Mesenchymal stem cell (in vitro differentiated cells and primary cell): ENCODE measurements around the gene GBF1.

Experiments
- DNase-seq: peaks from one replicate; pipeline ENCODE4 v3.0.0-alpha.2; 2013
- H2AFZ ChIP-seq: one replicate; pipeline ENCODE4 v1.6.1; 2013; ENCODE audit warnings: low read depth, mild to moderate bottlenecking, control low read depth, inconsistent platforms, low read length, moderate library complexity
- H2AK5ac ChIP-seq: 2 replicates; pipeline ENCODE4 v1.6.1; 2013; ENCODE audit warnings: low read length, moderate library complexity, mild to moderate bottlenecking, inconsistent platforms; ENCODE audit not compliant: severe bottlenecking
- H2BK120ac ChIP-seq: one replicate; pipeline ENCODE4 v1.6.1; 2013; ENCODE audit warnings: low read depth, mild to moderate bottlenecking, inconsistent platforms, low read length, moderate library complexity
- H2BK12ac ChIP-seq, 2 experiments: one replicate each; pipeline ENCODE4 v1.6.1; 2013; ENCODE audit warnings: inconsistent platforms in 2 of 2, low read length in 2 of 2, mild to moderate bottlenecking in 2 of 2, moderate library complexity in 2 of 2, control low read depth in 1 of 2
- H2BK15ac ChIP-seq: one replicate; pipeline ENCODE4 v1.6.1; 2013; ENCODE audit warnings: mild to moderate bottlenecking, low read depth, inconsistent platforms; ENCODE audit not compliant: poor library complexity, severe bottlenecking
- H2BK5ac ChIP-seq: 2 replicates; pipeline ENCODE4 v1.6.1; 2013; ENCODE audit warnings: low read depth, mild to moderate bottlenecking, low read length, control low read depth, inconsistent platforms; ENCODE audit not compliant: poor library complexity, severe bottlenecking
- H3K14ac ChIP-seq, 2 experiments: one replicate each; pipeline ENCODE4 v1.6.1; 2013; ENCODE audit warnings: inconsistent platforms in 2 of 2, low read length in 2 of 2, control low read depth in 1 of 2, mild to moderate bottlenecking in 1 of 2, moderate library complexity in 1 of 2
- H3K18ac ChIP-seq, 2 experiments: one replicate each; pipeline ENCODE4 v1.6.1; 2013; ENCODE audit warnings: inconsistent platforms in 2 of 2, low read length in 2 of 2, control low read depth in 1 of 2, low read depth in 1 of 2, mild to moderate bottlenecking in 1 of 2
- H3K23ac ChIP-seq, 2 experiments: one replicate each; pipeline ENCODE4 v1.6.1; 2013; ENCODE audit warnings: inconsistent platforms in 2 of 2, low read length in 2 of 2, mild to moderate bottlenecking in 2 of 2, moderate library complexity in 2 of 2, control low read depth in 1 of 2
- H3K27ac ChIP-seq: 2 replicates; pipeline ENCODE4 v1.5.1; 2013; ENCODE audit warnings: mild to moderate bottlenecking, moderate library complexity, low read length, control low read depth, inconsistent platforms; ENCODE audit not compliant: poor library complexity, severe bottlenecking
- H3K27me3 ChIP-seq, 2 experiments: 2 replicates each; pipeline versions ENCODE4 v1.6.1 to v1.7.0; 2013; ENCODE audit warnings: low read length in 2 of 2, mild to moderate bottlenecking in 2 of 2, moderate library complexity in 2 of 2, control low read depth in 1 of 2, inconsistent platforms in 1 of 2; ENCODE audit not compliant: control insufficient read depth in 1 of 2, insufficient read depth in 1 of 2
- H3K36me3 ChIP-seq, 2 experiments: 2 replicates each; pipeline versions ENCODE4 v1.6.1 to v1.7.0; 2013; ENCODE audit warnings: low read length in 2 of 2, control low read depth in 1 of 2, inconsistent platforms in 1 of 2, low read depth in 1 of 2, mild to moderate bottlenecking in 1 of 2; ENCODE audit not compliant: insufficient read depth in 2 of 2, control insufficient read depth in 1 of 2
- H3K4ac ChIP-seq, 2 experiments: one replicate each; pipeline ENCODE4 v1.6.1; 2013; ENCODE audit warnings: inconsistent platforms in 2 of 2, low read length in 2 of 2, mild to moderate bottlenecking in 2 of 2, moderate library complexity in 2 of 2, control low read depth in 1 of 2, low read depth in 1 of 2
- H3K4me1 ChIP-seq: 2 replicates; pipeline ENCODE4 v1.6.1; 2013; ENCODE audit warnings: low read depth, low read length, control low read depth; ENCODE audit not compliant: control insufficient read depth, insufficient read depth
- H3K4me2 ChIP-seq: 2 replicates; pipeline ENCODE4 v1.6.1; 2013; ENCODE audit warnings: low read length, mild to moderate bottlenecking, inconsistent platforms; ENCODE audit not compliant: poor library complexity, severe bottlenecking
- H3K4me3 ChIP-seq, 2 experiments: 2 replicates each; pipeline versions ENCODE4 v1.5.1 to v1.7.0; 2013; ENCODE audit warnings: low read length in 2 of 2, mild to moderate bottlenecking in 2 of 2, control low read depth in 1 of 2, low read depth in 1 of 2; ENCODE audit not compliant: insufficient read depth in 1 of 2
- H3K79me1 ChIP-seq: replicated peaks from 2 replicates; pipeline ENCODE4 v1.6.1; 2013; ENCODE audit warnings: mild to moderate bottlenecking, control low read depth, low read length, inconsistent platforms; ENCODE audit not compliant: poor library complexity, severe bottlenecking
- H3K9ac ChIP-seq: 2 replicates; pipeline ENCODE4 v1.7.0; 2013; ENCODE audit warnings: mild to moderate bottlenecking, low read length, moderate library complexity
- H3K9me3 ChIP-seq: 2 replicates; pipeline ENCODE4 v1.7.0; 2013; ENCODE audit warnings: mild to moderate bottlenecking, low read length; ENCODE audit not compliant: control insufficient read depth
- H4K8ac ChIP-seq: one replicate; pipeline ENCODE4 v1.6.1; 2013; ENCODE audit warnings: inconsistent platforms, mild to moderate bottlenecking, low read length, moderate library complexity
- H4K91ac ChIP-seq: one replicate; pipeline ENCODE4 v1.6.1; 2013; ENCODE audit warnings: mild to moderate bottlenecking, low read length, inconsistent platforms
- WGBS: methylation state at CpG from one replicate; pipeline ENCODE4 v1.1.7; 2013; ENCODE audit warnings: mixed read lengths; 5-methylcytosine and 5-hydroxymethylcytosine counted together

Gene GBF1

DNA sequence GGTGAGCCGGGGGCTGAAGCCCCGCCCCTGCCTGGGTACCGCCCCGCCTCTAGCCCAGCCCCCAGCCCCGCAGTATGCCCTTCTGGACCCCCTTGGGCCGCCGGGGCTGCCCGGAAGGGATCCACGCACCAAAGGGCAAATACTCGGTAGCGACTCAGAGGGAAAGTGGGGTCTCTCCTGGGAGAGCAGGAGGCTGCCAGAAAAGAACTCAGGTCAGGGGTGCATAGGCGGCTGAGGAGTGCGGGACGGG, 176.1 kb downstream of the GBF1 start:
- Histone ChIP-seq H2BK5ac (no peak overlapping the region), H2BK12ac (peak overlapping the region in 1 of 2 experiments; percentile 31), H3K4ac (peak overlapping the region; percentile 80 to 83), H2BK120ac (no peak overlapping the region), H3K27me3 (peaks cover 25 to 26% of the 10 kb centered on the region in 2 experiments), H3K14ac (peak overlapping the region in 1 of 2 experiments; percentile 31), H3K4me3 (peak overlapping the region; percentile 85 to 94), H3K9me3 (no peaks in the 10 kb centered on the region), H3K36me3 (peaks cover 22 to 30% of the 10 kb centered on the region in 2 experiments), H3K4me2 (peak overlapping the region; percentile 98), H3K18ac (peak overlapping the region; percentile 63 to 83), H3K23ac (peak overlapping the region; percentile 26 to 70), H2BK15ac (no peak overlapping the region), H3K9ac (peak overlapping the region; percentile 73), H2AK5ac (no peak overlapping the region), H3K79me1 (peaks cover 25% of the 10 kb centered on the region), H4K91ac (peak overlapping the region; percentile 64), H3K27ac (no peak overlapping the region), H2AFZ (peak overlapping the region; percentile 85), H3K4me1 (peaks cover 33% of the 10 kb centered on the region), H4K8ac (peak overlapping the region; percentile 94)
- 0% methylated on average over 14 of the region's 14 CpGs for WGBS
- DNase-seq = no peak

DNA sequence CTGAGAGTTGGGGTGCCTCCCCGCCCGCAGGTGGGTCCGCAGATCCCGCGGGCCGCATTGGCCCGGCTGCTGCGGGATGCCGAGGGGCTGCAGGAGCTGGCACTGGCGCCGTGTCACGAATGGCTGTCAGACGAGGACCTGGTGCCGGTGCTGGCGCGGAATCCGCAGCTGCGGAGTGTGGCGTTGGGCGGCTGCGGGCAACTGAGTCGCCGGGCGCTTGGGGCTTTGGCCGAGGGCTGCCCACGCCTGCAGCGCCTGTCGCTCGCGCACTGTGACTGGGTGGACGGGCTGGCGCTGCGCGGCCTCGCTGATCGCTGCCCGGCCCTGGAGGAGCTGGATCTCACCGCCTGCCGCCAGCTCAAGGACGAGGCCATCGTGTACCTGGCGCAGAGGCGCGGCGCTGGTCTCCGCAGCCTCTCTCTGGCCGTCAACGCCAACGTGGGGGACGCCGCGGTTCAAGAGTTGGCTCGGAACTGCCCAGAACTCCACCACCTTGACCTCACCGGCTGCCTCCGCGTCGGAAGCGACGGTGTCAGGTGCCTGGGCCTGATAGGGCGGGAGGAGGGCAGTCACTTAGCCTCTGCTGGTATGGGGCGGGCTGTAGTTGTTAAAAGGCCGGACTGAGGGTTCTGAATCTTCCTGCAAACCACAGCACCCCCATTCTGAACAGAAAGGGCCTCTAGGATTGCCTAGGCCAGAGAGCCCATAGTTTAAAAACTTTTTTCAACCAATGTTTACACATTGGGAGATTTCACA, 176.6 kb downstream of the GBF1 start:
- peak overlapping the region; percentile 46 for H2AFZ ChIP-seq
- H2AK5ac ChIP-seq = no peak overlapping the region
- peak overlapping the region; percentile 73 for H3K9ac ChIP-seq
- H2BK120ac ChIP-seq = no peak overlapping the region
- peak overlapping the region in 1 of 2 experiments; percentile 31 for H3K14ac ChIP-seq
- H3K4me3 ChIP-seq = peak overlapping the region; percentile 85 to 94
- no peak overlapping the region for H2BK5ac ChIP-seq
- peak overlapping the region; percentile 98 for H3K4me2 ChIP-seq
- 3% methylated on average over 54 of the region's 62 CpGs for WGBS
- H3K18ac ChIP-seq = peak overlapping the region in 1 of 2 experiments; percentile 83
- H3K4ac ChIP-seq = peak overlapping the region; percentile 81 to 83
- H3K23ac ChIP-seq = peak overlapping the region; percentile 26 to 70
- peaks cover 25% of the 10 kb centered on the region for H3K79me1 ChIP-seq
- H3K9me3 ChIP-seq = no peaks in the 10 kb centered on the region
- peak overlapping the region; percentile 71 for H4K8ac ChIP-seq
- peaks cover 33% of the 10 kb centered on the region for H3K4me1 ChIP-seq
- H3K27me3 ChIP-seq = peaks cover 22 to 23% of the 10 kb centered on the region in 2 experiments
- peaks cover 22 to 30% of the 10 kb centered on the region in 2 experiments for H3K36me3 ChIP-seq
- H2BK15ac ChIP-seq = peak overlapping the region; percentile 12
- H4K91ac ChIP-seq = peak overlapping the region; percentile 54
- DNase-seq = peak; percentile 38
- peak overlapping the region in 1 of 2 experiments; percentile 7 for H2BK12ac ChIP-seq
- no peak overlapping the region for H3K27ac ChIP-seq

DNA sequence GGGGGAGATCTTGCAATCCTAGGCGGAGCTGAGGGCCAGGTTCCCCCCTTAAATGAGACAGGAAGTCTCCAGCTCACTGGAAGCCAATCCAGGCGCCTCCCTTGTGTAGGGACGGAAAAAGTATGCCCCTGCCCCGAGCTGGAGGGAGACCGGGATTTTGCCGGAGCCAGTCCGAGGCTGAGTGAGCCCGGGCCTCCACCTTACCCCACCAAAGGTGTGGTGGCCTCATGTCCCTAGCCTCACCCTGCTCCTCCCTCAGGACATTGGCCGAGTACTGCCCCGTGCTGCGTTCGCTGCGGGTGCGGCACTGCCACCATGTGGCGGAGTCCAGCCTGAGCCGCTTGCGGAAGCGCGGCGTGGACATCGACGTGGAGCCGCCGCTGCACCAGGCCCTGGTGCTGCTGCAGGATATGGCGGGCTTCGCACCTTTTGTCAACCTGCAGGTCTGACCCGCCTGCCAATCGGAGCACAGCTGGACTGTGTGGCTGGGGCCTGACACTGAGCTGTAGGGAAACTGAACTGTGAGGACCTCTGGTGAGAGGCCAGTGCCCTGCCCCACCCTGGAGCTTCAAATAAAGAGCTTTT, 177.3 kb downstream of the GBF1 start:
- H2BK5ac ChIP-seq = no peak overlapping the region
- DNase-seq = peak; percentile 78
- peak overlapping the region; percentile 98 for H3K4me2 ChIP-seq
- H3K27me3 ChIP-seq = peaks cover 16 to 17% of the 10 kb centered on the region in 2 experiments
- H3K36me3 ChIP-seq = peaks cover 22 to 30% of the 10 kb centered on the region in 2 experiments
- no peak overlapping the region for H3K4ac ChIP-seq
- WGBS = 15% methylated on average over 28 of the region's 28 CpGs
- no peak overlapping the region for H4K91ac ChIP-seq
- no peak overlapping the region for H2AK5ac ChIP-seq
- H3K4me3 ChIP-seq = peak overlapping the region in 1 of 2 experiments; percentile 94
- peaks cover 33% of the 10 kb centered on the region for H3K4me1 ChIP-seq
- H3K27ac ChIP-seq = no peak overlapping the region
- peak overlapping the region; percentile 20 for H4K8ac ChIP-seq
- no peak overlapping the region for H2BK15ac ChIP-seq
- no peak overlapping the region for H2BK12ac ChIP-seq
- no peaks in the 10 kb centered on the region for H3K9me3 ChIP-seq
- H3K18ac ChIP-seq = peak overlapping the region in 1 of 2 experiments; percentile 63
- peaks cover 25% of the 10 kb centered on the region for H3K79me1 ChIP-seq
- H3K9ac ChIP-seq = peak overlapping the region; percentile 73
- H2AFZ ChIP-seq = peak overlapping the region; percentile 20
- peak overlapping the region in 1 of 2 experiments; percentile 67 for H3K14ac ChIP-seq
- H2BK120ac ChIP-seq = no peak overlapping the region
- no peak overlapping the region for H3K23ac ChIP-seq

DNA sequence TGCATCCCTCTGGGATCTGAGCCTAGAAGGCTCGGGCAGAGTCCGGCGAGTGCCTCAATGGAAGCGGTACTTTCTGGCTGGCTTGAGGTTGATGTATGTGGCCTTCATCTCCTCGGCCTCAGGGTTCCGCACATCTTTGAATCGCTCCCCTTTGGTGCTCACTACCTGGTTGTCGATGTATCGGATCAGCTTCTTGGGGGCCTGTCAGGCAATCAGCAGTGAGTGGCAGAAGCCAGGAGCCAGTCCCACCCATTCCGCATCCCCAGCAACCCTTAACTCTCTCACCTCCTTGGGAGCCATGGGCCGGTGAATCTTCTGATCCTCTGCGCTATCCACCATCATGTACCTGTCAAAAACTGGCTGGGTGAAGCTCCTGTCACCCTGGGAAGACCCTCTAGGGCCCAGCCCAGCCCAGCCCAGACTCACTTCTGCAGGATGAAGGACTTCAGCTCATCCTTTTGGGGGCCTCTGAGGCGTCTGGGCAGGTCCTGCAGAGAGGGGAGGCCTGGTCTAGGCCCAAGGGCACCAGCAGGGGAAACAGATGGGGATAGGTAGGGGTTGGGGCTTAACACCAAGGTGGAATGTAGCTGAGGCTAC, 178.1 kb downstream of the GBF1 start:
- Histone ChIP-seq H3K14ac (no peak overlapping the region), H3K23ac (no peak overlapping the region), H3K4me1 (peaks cover 32% of the 10 kb centered on the region), H2AK5ac (no peak overlapping the region), H2BK120ac (no peak overlapping the region), H3K4ac (no peak overlapping the region), H2AFZ (no peak overlapping the region), H3K27me3 (peaks cover 8 to 9% of the 10 kb centered on the region in 2 experiments), H2BK5ac (no peak overlapping the region), H2BK15ac (no peak overlapping the region), H3K36me3 (peaks cover 22 to 30% of the 10 kb centered on the region in 2 experiments), H3K27ac (no peak overlapping the region), H3K18ac (no peak overlapping the region), H4K8ac (peak overlapping the region; percentile 19), H3K9ac (peak overlapping the region; percentile 73), H3K9me3 (no peaks in the 10 kb centered on the region), H2BK12ac (no peak overlapping the region), H3K79me1 (peaks cover 28% of the 10 kb centered on the region), H4K91ac (peak overlapping the region; percentile 18), H3K4me2 (no peak overlapping the region), H3K4me3 (no peak overlapping the region)
- no peak for DNase-seq
- 93% methylated on average over 13 of the region's 13 CpGs for WGBS
